ENCODE data around the gene ZNF107. TPM values are rescaled to one million over a fixed set of nuclear protein-coding genes. Genes with fewer than 3 reads are reported as not detected.

The ZNF107 gene
- total RNA-seq, 4 donors from 2014 or later, result 0.49 to 1.6 (median 0.77) TPM

GRCh38 chr7:64666663-64667050 lies 724 bp downstream of the ZNF107 start:
- Histone ChIP-seq H3K27ac (peak overlapping the region; percentile 52 to 70 (median 66)), H3K4me1 (peaks cover 3 to 4% of the 10 kb centered on the region in 2 donors), H3K4me3 (peak overlapping the region; percentile 72 to 87 (median 76)), H3K9me3 (no peaks in the 10 kb centered on the region), H3K27me3 (no peaks in the 10 kb centered on the region), H3K36me3 (no peaks in the 10 kb centered on the region)
- ATAC-seq (no peak), DNase-seq (no peak)
- in situ Hi-C loops (cut with MboI; ENCODE audit: low sequenced_read_pairs in 4 of 4) (loop anchor here in 1 of 4 donors (25.0 kb wide), 1 partner anchor 354 kb away; the partner anchor contains the start of gene ZNF736), intact Hi-C loops (cut with DNase I; ENCODE audit: low total_unique reads) (loop anchor here (10.0 kb wide), 1 partner anchor 102 kb away; the partner anchor contains the start of gene ZNF680)
- TF ChIP-seq CTCF (IDR thresholded peaks at IDR 0.05 in 4 of 5, conservative IDR thresholded peaks at IDR 0.05 in 1 of 5) (no peak), POLR2A (IDR thresholded peaks at IDR 0.05) (no peak)

- intact Hi-C loops (cut with DNase I; ENCODE audit: low total_unique reads) (loop anchor here (10.0 kb wide), 1 partner anchor 103 kb away; the partner anchor contains the start of gene ZNF680), in situ Hi-C loops (cut with MboI; ENCODE audit: low sequenced_read_pairs in 4 of 4) (loop anchor here in 1 of 4 donors (25.0 kb wide), 1 partner anchor 355 kb away; the partner anchor contains the start of gene ZNF736)
- H3K36me3 ChIP-seq, result no peaks in the 10 kb centered on the region
- DNase-seq (no peak), ATAC-seq (no peak)
- H3K4me3 ChIP-seq, result no peak overlapping the region
- TF ChIP-seq CTCF (IDR thresholded peaks at IDR 0.05 in 4 of 5, conservative IDR thresholded peaks at IDR 0.05 in 1 of 5) (no peak), POLR2A (IDR thresholded peaks at IDR 0.05) (no peak)
- peaks cover 3 to 4% of the 10 kb centered on the region in 2 donors for H3K4me1 ChIP-seq
- H3K27ac ChIP-seq, result no peak overlapping the region
- H3K27me3 ChIP-seq, result no peaks in the 10 kb centered on the region
- no peaks in the 10 kb centered on the region for H3K9me3 ChIP-seq
Observed at GRCh38 chr7:64667311-64667710, 1.4 kb downstream of the ZNF107 start.

- DNase-seq, result no peak
- Histone ChIP-seq H3K27me3 (no peaks in the 10 kb centered on the region), H3K4me3 (no peak overlapping the region), H3K36me3 (no peaks in the 10 kb centered on the region), H3K4me1 (no peaks in the 10 kb centered on the region), H3K27ac (no peak overlapping the region), H3K9me3 (no peaks in the 10 kb centered on the region)
- ATAC-seq, result no peak
- intact Hi-C loops (cut with DNase I; ENCODE audit: low total_unique reads), result no loop called here
- in situ Hi-C loops (cut with MboI; ENCODE audit: low sequenced_read_pairs in 4 of 4), result loop anchor here in 1 of 4 donors (25.0 kb wide), 1 partner anchor 360 kb away; the partner anchor contains the start of gene ZNF736
- TF ChIP-seq CTCF (IDR thresholded peaks at IDR 0.05 in 4 of 5, conservative IDR thresholded peaks at IDR 0.05 in 1 of 5), result no peak
- no peak for TF ChIP-seq POLR2A (IDR thresholded peaks at IDR 0.05)
Observed at GRCh38 chr7:64672414-64672813, 6.5 kb downstream of the ZNF107 start.

- in situ Hi-C loops (cut with MboI; ENCODE audit: low sequenced_read_pairs in 4 of 4), result no loop called here
- intact Hi-C loops (cut with DNase I; ENCODE audit: low total_unique reads), result no loop called here
- Histone ChIP-seq H3K36me3 (peaks cover 0 to 26% of the 10 kb centered on the region in 2 donors), H3K27ac (no peak overlapping the region), H3K4me1 (no peaks in the 10 kb centered on the region), H3K4me3 (no peak overlapping the region), H3K9me3 (no peaks in the 10 kb centered on the region), H3K27me3 (no peaks in the 10 kb centered on the region)
- ATAC-seq (no peak), DNase-seq (no peak)
- TF ChIP-seq CTCF (IDR thresholded peaks at IDR 0.05 in 4 of 5, conservative IDR thresholded peaks at IDR 0.05 in 1 of 5), result no peak
- TF ChIP-seq POLR2A (IDR thresholded peaks at IDR 0.05), result no peak
Observed at GRCh38 chr7:64685091-64685490, 19.2 kb downstream of the ZNF107 start.

GRCh38 chr7:64685741-64686140 lies 19.8 kb downstream of the ZNF107 start:
- TF ChIP-seq POLR2A (IDR thresholded peaks at IDR 0.05), result no peak
- no peak for TF ChIP-seq CTCF (IDR thresholded peaks at IDR 0.05 in 4 of 5, conservative IDR thresholded peaks at IDR 0.05 in 1 of 5)
- intact Hi-C loops (cut with DNase I; ENCODE audit: low total_unique reads), result no loop called here
- Histone ChIP-seq H3K4me1 (no peaks in the 10 kb centered on the region), H3K9me3 (no peaks in the 10 kb centered on the region), H3K36me3 (peaks cover 0 to 26% of the 10 kb centered on the region in 2 donors), H3K4me3 (no peak overlapping the region), H3K27me3 (no peaks in the 10 kb centered on the region), H3K27ac (no peak overlapping the region)
- ATAC-seq (no peak), DNase-seq (no peak)
- in situ Hi-C loops (cut with MboI; ENCODE audit: low sequenced_read_pairs in 4 of 4), result no loop called here
